BLaER1 treated with 17β-estradiol and CSF1 and Interleukin-3, amounts not matched to agents 10 nM and 100 nM (cell line): ENCODE data around the gene CARD18.

ENCODE experiments used
- H3K27ac ChIP-seq, 11 experiments: shearing (Covaris generic); formaldehyde crosslinking; 2 replicates each; pipeline ENCODE4 v1.8.1; 2022
- H3K27me3 ChIP-seq, 11 experiments: shearing (Covaris generic); formaldehyde crosslinking; 2 replicates each; pipeline ENCODE4 v1.8.1; 2022
- H3K36me3 ChIP-seq, 11 experiments: shearing (Covaris generic); formaldehyde crosslinking; 2 replicates each; pipeline ENCODE4 v1.8.1; 2022
- H3K4me1 ChIP-seq, 10 experiments: shearing (Covaris generic); formaldehyde crosslinking; 2 replicates each; pipeline ENCODE4 v1.8.1; 2022
- H3K4me2 ChIP-seq, 11 experiments: shearing (Covaris generic); formaldehyde crosslinking; 2 replicates each; pipeline ENCODE4 v1.8.1; 2022
- H3K4me3 ChIP-seq, 10 experiments: shearing (Covaris generic); formaldehyde crosslinking; 2 replicates each; pipeline ENCODE4 v1.8.1; 2022
- H3K9ac ChIP-seq, 11 experiments: shearing (Covaris generic); formaldehyde crosslinking; 2 replicates each; pipeline ENCODE4 v1.8.1; 2022
- H3K9me3 ChIP-seq, 11 experiments: shearing (Covaris generic); formaldehyde crosslinking; replicated peaks in 1 of 11; 2 replicates each; pipeline ENCODE4 v1.8.1; 2022
- H4K20me1 ChIP-seq, 11 experiments: shearing (Covaris generic); formaldehyde crosslinking; 2 replicates each; pipeline ENCODE4 v1.8.1; 2022
- Cebpa-rat ChIP-seq, 11 experiments: shearing (Covaris generic); IDR thresholded peaks; 2 replicates each; pipeline ENCODE4 v1.8.1; 2022

CARD18 gene

GRCh38 chr11:105167244-105167643 lies 27.7 kb upstream of the CARD18 start:
- Histone ChIP-seq H4K20me1 (no peaks in the 10 kb centered on the region), H3K4me1 (no peaks in the 10 kb centered on the region; a peak in 1 of 20 replicates), H3K36me3 (no peaks in the 10 kb centered on the region), H3K9me3 (peaks cover 0 to 20% (median 0%) of the 10 kb centered on the region in 11 experiments; a peak in 7 of 22 replicates), H3K4me2 (no peak overlapping the region), H3K9ac (no peak overlapping the region), H3K27me3 (no peaks in the 10 kb centered on the region), H3K4me3 (no peak overlapping the region), H3K27ac (no peak overlapping the region)
- TF ChIP-seq Cebpa-rat (IDR thresholded peaks at IDR 0.05), result no peak; a peak in 1 of 22 replicates

- Histone ChIP-seq H3K4me1 (no peaks in the 10 kb centered on the region; a peak in 1 of 20 replicates), H3K36me3 (no peaks in the 10 kb centered on the region), H4K20me1 (no peaks in the 10 kb centered on the region), H3K9me3 (no peaks in the 10 kb centered on the region), H3K4me2 (no peak overlapping the region), H3K27ac (no peak overlapping the region), H3K27me3 (no peaks in the 10 kb centered on the region), H3K9ac (no peak overlapping the region), H3K4me3 (no peak overlapping the region)
- TF ChIP-seq Cebpa-rat (IDR thresholded peaks at IDR 0.05), result no peak
Measured at GRCh38 chr11:105164208-105164607, 24.6 kb upstream of the CARD18 start.

- Histone ChIP-seq H3K27ac (no peak overlapping the region), H3K4me1 (peaks cover 0 to 6% (median 0%) of the 10 kb centered on the region in 10 experiments; a peak in 1 of 20 replicates), H3K9me3 (no peaks in the 10 kb centered on the region), H3K27me3 (no peaks in the 10 kb centered on the region), H3K36me3 (no peaks in the 10 kb centered on the region), H3K4me3 (no peak overlapping the region), H3K4me2 (no peak overlapping the region), H3K9ac (no peak overlapping the region), H4K20me1 (no peaks in the 10 kb centered on the region)
- no peak for TF ChIP-seq Cebpa-rat (IDR thresholded peaks at IDR 0.05)
Measured at GRCh38 chr11:105162506-105162905, 22.9 kb upstream of the CARD18 start.

- H3K4me3 ChIP-seq, result no peak overlapping the region
- peaks cover 0 to 8% (median 0%) of the 10 kb centered on the region in 11 experiments; a peak in 2 of 22 replicates for H3K9me3 ChIP-seq
- H3K36me3 ChIP-seq, result no peaks in the 10 kb centered on the region
- no peaks in the 10 kb centered on the region for H3K27me3 ChIP-seq
- peaks cover 0 to 6% (median 0%) of the 10 kb centered on the region in 10 experiments; a peak in 1 of 20 replicates for H3K4me1 ChIP-seq
- H3K9ac ChIP-seq, result no peak overlapping the region
- TF ChIP-seq Cebpa-rat (IDR thresholded peaks at IDR 0.05), result no peak
- no peaks in the 10 kb centered on the region for H4K20me1 ChIP-seq
- H3K27ac ChIP-seq, result no peak overlapping the region
- H3K4me2 ChIP-seq, result no peak overlapping the region
Measured at GRCh38 chr11:105158436-105158835, 18.9 kb upstream of the CARD18 start.

GRCh38 chr11:105156720-105157119 lies 17.2 kb upstream of the CARD18 start:
- H3K27me3 ChIP-seq, result no peaks in the 10 kb centered on the region
- no peak overlapping the region for H3K9ac ChIP-seq
- H3K4me2 ChIP-seq, result no peak overlapping the region
- H3K9me3 ChIP-seq, result peaks cover 0 to 8% (median 0%) of the 10 kb centered on the region in 11 experiments; a peak in 2 of 22 replicates
- H3K27ac ChIP-seq, result no peak overlapping the region
- peaks cover 0 to 13% (median 0%) of the 10 kb centered on the region in 10 experiments; a peak in 4 of 20 replicates for H3K4me1 ChIP-seq
- no peaks in the 10 kb centered on the region for H3K36me3 ChIP-seq
- no peak for TF ChIP-seq Cebpa-rat (IDR thresholded peaks at IDR 0.05)
- no peak overlapping the region for H3K4me3 ChIP-seq
- H4K20me1 ChIP-seq, result no peaks in the 10 kb centered on the region

- no peak for TF ChIP-seq Cebpa-rat (IDR thresholded peaks at IDR 0.05)
- Histone ChIP-seq H3K27me3 (no peaks in the 10 kb centered on the region), H3K9ac (no peak overlapping the region), H3K27ac (no peak overlapping the region), H3K4me3 (no peak overlapping the region), H3K9me3 (peaks cover 0 to 8% (median 0%) of the 10 kb centered on the region in 11 experiments; a peak in 2 of 22 replicates), H4K20me1 (no peaks in the 10 kb centered on the region), H3K4me1 (peaks cover 0 to 13% (median 0%) of the 10 kb centered on the region in 10 experiments; a peak in 4 of 20 replicates), H3K36me3 (no peaks in the 10 kb centered on the region), H3K4me2 (no peak overlapping the region)
Measured at GRCh38 chr11:105156231-105156630, 16.7 kb upstream of the CARD18 start.

- H3K4me1 ChIP-seq, result peaks cover 0 to 13% (median 0%) of the 10 kb centered on the region in 10 experiments; a peak in 4 of 20 replicates
- no peak overlapping the region for H3K27ac ChIP-seq
- H4K20me1 ChIP-seq, result no peaks in the 10 kb centered on the region
- no peak overlapping the region for H3K4me2 ChIP-seq
- no peaks in the 10 kb centered on the region for H3K27me3 ChIP-seq
- no peak for TF ChIP-seq Cebpa-rat (IDR thresholded peaks at IDR 0.05)
- no peak overlapping the region for H3K9ac ChIP-seq
- no peaks in the 10 kb centered on the region for H3K36me3 ChIP-seq
- H3K9me3 ChIP-seq, result peaks cover 0 to 8% (median 0%) of the 10 kb centered on the region in 11 experiments; a peak in 2 of 22 replicates
- no peak overlapping the region for H3K4me3 ChIP-seq
Measured at GRCh38 chr11:105155679-105156078, 16.1 kb upstream of the CARD18 start.

GRCh38 chr11:105153392-105153791 lies 13.8 kb upstream of the CARD18 start:
- Histone ChIP-seq H3K4me2 (no peak overlapping the region), H3K27ac (no peak overlapping the region), H3K4me1 (peaks cover 0 to 8% (median 0%) of the 10 kb centered on the region in 10 experiments; a peak in 4 of 20 replicates), H3K4me3 (no peak overlapping the region), H3K9ac (no peak overlapping the region), H3K9me3 (peaks cover 0 to 8% (median 0%) of the 10 kb centered on the region in 11 experiments; a peak in 2 of 22 replicates), H4K20me1 (no peaks in the 10 kb centered on the region), H3K36me3 (no peaks in the 10 kb centered on the region), H3K27me3 (no peaks in the 10 kb centered on the region)
- no peak for TF ChIP-seq Cebpa-rat (IDR thresholded peaks at IDR 0.05)

GRCh38 chr11:105152560-105152959 lies 13.0 kb upstream of the CARD18 start:
- Histone ChIP-seq H3K4me2 (peak overlapping the region in 1 of 11 experiments; percentile 13; a peak in 1 of 22 replicates), H4K20me1 (no peaks in the 10 kb centered on the region), H3K9ac (no peak overlapping the region), H3K36me3 (no peaks in the 10 kb centered on the region), H3K27me3 (no peaks in the 10 kb centered on the region), H3K27ac (no peak overlapping the region), H3K9me3 (peaks cover 0 to 8% (median 0%) of the 10 kb centered on the region in 11 experiments; a peak in 2 of 22 replicates), H3K4me1 (peaks cover 0 to 7% (median 0%) of the 10 kb centered on the region in 10 experiments; a peak in 4 of 20 replicates), H3K4me3 (no peak overlapping the region)
- TF ChIP-seq Cebpa-rat (IDR thresholded peaks at IDR 0.05), result no peak

- Histone ChIP-seq H3K4me3 (no peak overlapping the region), H3K4me1 (peaks cover 0 to 7% (median 0%) of the 10 kb centered on the region in 10 experiments; a peak in 4 of 20 replicates), H3K4me2 (0 out of 22 replicates have a peak overlapping the region, but pooled peaks of 1 of the 11 experiments have one; percentile 13), H3K27ac (no peak overlapping the region), H3K27me3 (no peaks in the 10 kb centered on the region), H3K9ac (no peak overlapping the region), H4K20me1 (no peaks in the 10 kb centered on the region), H3K36me3 (no peaks in the 10 kb centered on the region), H3K9me3 (peaks cover 0 to 8% (median 0%) of the 10 kb centered on the region in 11 experiments; a peak in 2 of 22 replicates)
- TF ChIP-seq Cebpa-rat (IDR thresholded peaks at IDR 0.05), result no peak
Measured at GRCh38 chr11:105152021-105152512, 12.5 kb upstream of the CARD18 start.
